K562 treated with DMSO at 1 percent for 12 hours (cell line): ENCODE results near the gene KCTD7. TPM values are rescaled to one million over a fixed set of nuclear protein-coding genes. Genes with fewer than 3 reads are reported as not detected.

ENCODE experiments used
- total RNA-seq: library from RNA; unstranded; fragments of 300-600 nt; gene quantifications from 2 replicates; pipeline ENCODE4 v1.2.3, GENCODE V29; 2022; ENCODE audit not compliant: insufficient read depth

Gene KCTD7
- 6.3 and 16.0 TPM in 2 replicates for total RNA-seq

GRCh38 chr7:66628361-66629221 is at the start of gene KCTD7:
Gene KCTD7 (plus strand): TSS chr7:66628881. CDS start chr7:66629065, 184 bp downstream.

Other genes starting within 250 kb of the KCTD7 start
- 9.4 and 26.1 TPM in 2 replicates for gene RABGEF1, start 111.9 kb downstream of the KCTD7 start, total RNA-seq